Muscle layer of colon (tissue), 2 donors: ENCODE results near the gene SLC45A2.
"Not testable (repeated sequence)": the region's sequence is repeated elsewhere in the genome, so short reads cannot be mapped to it uniquely, and the experiment has no call there.

Experiments
- H3K27ac ChIP-seq: one replicate; pipeline ENCODE4 v1.7.0; 2013; ENCODE audit warnings: low read depth, mild to moderate bottlenecking, low read length, moderate library complexity
- H3K27me3 ChIP-seq, 2 donors: one replicate each; pipeline ENCODE4 v1.7.0; 2013; ENCODE audit warnings: low read length in 2 of 2, mild to moderate bottlenecking in 2 of 2; ENCODE audit not compliant: insufficient read depth in 2 of 2, control insufficient read depth in 1 of 2
- H3K36me3 ChIP-seq: one replicate; pipeline ENCODE4 v1.7.0; 2013; ENCODE audit warnings: mild to moderate bottlenecking, low read length; ENCODE audit not compliant: insufficient read depth
- H3K4me1 ChIP-seq: one replicate; pipeline ENCODE4 v1.7.0; 2013; ENCODE audit warnings: mild to moderate bottlenecking, low read length; ENCODE audit not compliant: insufficient read depth
- H3K4me3 ChIP-seq, 2 donors: one replicate each; pipeline ENCODE4 v1.7.0; 2013; ENCODE audit warnings: low read length in 2 of 2, low read depth in 1 of 2, mild to moderate bottlenecking in 1 of 2, moderate library complexity in 1 of 2
- H3K9ac ChIP-seq: one replicate; pipeline ENCODE4 v1.7.0; 2013; ENCODE audit warnings: low read length
- H3K9me3 ChIP-seq: one replicate; pipeline ENCODE4 v1.7.0; 2013; ENCODE audit warnings: mild to moderate bottlenecking, low read length
- donor health status: abdominal sarcoma.
- donor health status: Adenocarcinoma of cecum.

The SLC45A2 gene

GRCh38 chr5:33964132-33964700 lies 20.3 kb downstream of the SLC45A2 start:
- Histone ChIP-seq H3K27ac (no peak overlapping the region), H3K9me3 (no peaks in the 10 kb centered on the region), H3K27me3 (no peaks in the 10 kb centered on the region), H3K36me3 (no peaks in the 10 kb centered on the region), H3K9ac (no peak overlapping the region), H3K4me3 (no peak overlapping the region), H3K4me1 (no peaks in the 10 kb centered on the region)

DNA sequence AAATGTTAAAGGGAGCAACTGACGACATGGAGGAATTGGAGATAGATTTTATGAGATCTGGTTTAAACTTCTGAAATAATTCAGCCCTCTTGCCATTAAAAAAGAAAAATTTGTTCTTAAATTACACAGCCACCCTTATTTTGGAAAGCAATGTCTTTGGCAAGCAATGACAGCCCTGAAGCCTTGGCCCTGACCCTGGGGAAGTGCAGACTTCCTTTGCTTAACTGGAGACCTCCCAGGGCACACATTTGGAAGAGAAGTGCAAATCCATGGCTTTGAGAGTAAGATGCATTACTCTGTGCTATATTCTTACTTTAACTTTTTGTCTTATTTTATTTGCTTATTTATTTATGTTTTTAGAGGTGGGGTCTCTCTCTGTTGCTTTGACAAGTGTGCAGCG lies 26.3 kb downstream of the SLC45A2 start:
- Histone ChIP-seq H3K9ac (no peak overlapping the region), H3K27me3 (no peaks in the 10 kb centered on the region), H3K36me3 (no peaks in the 10 kb centered on the region), H3K27ac (no peak overlapping the region), H3K4me3 (no peak overlapping the region), H3K4me1 (no peaks in the 10 kb centered on the region), H3K9me3 (no peaks in the 10 kb centered on the region)

DNA sequence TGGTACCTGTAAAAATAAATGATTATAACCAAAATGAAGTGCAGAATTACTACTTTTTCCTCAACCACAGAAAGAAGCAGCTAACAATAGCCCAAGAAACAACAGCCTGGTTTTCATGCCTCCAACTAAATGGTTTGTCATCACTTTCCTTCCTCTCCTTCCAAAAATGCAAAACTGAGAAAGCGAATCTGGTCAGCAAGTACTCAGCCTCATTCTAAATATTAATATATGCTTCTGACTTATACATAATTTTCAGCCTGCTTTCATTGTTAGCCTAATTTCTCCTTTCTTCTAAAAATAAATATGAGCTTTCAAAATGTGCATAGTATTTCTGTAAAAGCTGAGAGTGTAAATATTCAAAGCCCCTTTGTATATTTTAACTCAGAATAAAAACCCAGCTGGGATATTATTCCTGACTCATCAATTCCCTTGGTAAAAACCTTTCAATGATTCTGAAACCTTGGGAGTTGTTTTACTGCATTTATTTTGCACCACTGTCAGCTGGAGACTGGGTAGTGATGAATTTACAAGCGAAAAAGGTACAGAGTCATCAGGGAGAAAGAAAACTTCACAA lies 26.8 kb downstream of the SLC45A2 start:
- H3K9ac ChIP-seq: no peak overlapping the region
- H3K4me3 ChIP-seq: no peak overlapping the region
- H3K4me1 ChIP-seq: no peaks in the 10 kb centered on the region
- no peaks in the 10 kb centered on the region for H3K9me3 ChIP-seq
- H3K27ac ChIP-seq: no peak overlapping the region
- no peaks in the 10 kb centered on the region for H3K27me3 ChIP-seq
- H3K36me3 ChIP-seq: no peaks in the 10 kb centered on the region

- not testable (repeated sequence) for H3K4me3 ChIP-seq, H3K36me3 ChIP-seq, H3K9me3 ChIP-seq
Measured at GRCh38 chr5:33952175-33952574, 32.3 kb downstream of the SLC45A2 start.

DNA sequence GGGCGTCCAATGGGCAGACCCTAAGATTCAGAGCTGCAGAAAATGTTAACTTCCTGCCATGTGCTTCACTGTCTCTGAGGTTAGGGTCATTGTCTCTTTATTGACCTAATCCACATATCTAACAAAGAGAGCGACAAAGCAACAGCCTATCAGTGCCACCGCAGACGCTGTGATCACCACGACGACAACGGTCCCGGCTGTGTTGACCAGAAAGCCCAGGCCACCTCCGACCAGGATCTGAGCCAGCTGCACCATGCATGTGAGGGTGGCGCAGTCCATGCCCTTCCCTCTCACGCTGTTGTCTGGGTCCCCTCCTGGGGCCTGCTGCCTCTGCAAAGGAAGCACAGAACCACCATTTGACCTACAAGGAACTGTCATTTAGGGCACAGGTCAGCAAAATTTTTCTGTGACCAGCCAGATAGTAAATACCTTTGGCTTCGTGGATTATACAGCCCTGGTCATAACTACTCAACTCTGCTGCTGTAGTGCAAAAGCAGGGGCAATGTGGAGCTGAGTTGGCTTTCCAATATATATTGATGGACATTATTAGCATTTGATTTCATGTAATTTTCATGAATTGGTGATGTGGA lies 39.9 kb downstream of the SLC45A2 start:
- H3K27me3 ChIP-seq: peaks cover 7 to 15% of the 10 kb centered on the region in 2 donors
- H3K27ac ChIP-seq: no peak overlapping the region
- no peaks in the 10 kb centered on the region for H3K4me1 ChIP-seq
- no peak overlapping the region for H3K9ac ChIP-seq
- H3K4me3 ChIP-seq: no peak overlapping the region
- no peaks in the 10 kb centered on the region for H3K36me3 ChIP-seq
- H3K9me3 ChIP-seq: no peaks in the 10 kb centered on the region

More at GRCh38 chr5:33952175-33952574, 32.3 kb downstream of the SLC45A2 start:
- not testable (repeated sequence) for H3K9ac ChIP-seq, H3K4me1 ChIP-seq, H3K27me3 ChIP-seq, H3K27ac ChIP-seq

DNA sequence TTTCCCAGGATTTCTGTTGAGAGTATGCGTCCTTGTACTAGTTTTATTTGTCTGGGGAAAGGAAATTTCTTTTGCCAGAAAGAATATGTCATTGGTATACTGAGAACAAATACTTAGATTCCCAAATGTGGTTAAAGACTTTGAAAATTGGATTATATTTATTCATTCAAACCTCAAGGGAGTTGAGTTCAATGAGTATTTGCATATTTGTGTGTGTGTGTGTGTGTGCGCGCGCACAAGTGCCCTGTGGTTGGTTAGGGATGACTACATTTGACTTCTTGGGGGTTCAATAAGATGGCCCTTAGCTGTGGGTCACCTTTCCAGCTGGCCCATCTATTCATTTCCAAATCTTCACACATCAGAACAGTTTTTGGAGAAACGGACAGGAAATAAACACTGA lies 43.4 kb downstream of the SLC45A2 start:
- Histone ChIP-seq H3K9ac (no peak overlapping the region), H3K27me3 (peaks cover 36 to 44% of the 10 kb centered on the region in 2 donors)

DNA sequence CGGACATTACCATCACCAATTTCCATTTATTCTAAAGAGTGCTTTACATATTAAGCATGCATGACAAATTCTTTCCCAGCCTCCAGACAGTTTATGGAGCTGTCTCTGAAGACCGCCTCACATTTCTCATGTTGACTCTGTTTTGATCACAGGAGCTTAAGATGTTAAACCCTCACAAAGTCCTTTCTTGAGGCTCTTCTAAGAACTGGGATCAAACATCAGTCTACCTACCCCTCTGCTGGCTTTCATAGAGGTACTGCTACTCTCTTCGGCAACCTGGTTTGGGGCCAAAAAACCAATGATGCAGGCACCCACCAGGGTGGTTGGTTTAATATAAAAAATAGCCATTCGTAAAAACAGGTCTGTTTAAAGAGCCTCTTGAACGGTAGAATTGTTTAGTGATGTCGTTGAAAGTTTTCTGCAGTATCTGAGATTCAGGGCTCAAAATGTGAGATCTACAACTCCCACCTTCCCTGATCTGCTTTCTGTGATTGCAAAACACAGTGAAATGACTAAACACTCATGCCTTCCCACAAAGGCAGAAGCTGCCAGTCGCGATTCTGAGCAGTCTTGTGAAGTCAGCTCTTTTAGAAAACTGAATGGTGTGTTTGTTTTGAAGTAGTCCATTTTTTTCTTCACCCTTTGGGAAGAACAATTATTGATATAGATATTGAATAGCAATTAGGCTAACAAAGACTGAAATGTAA lies 44.8 kb downstream of the SLC45A2 start:
- no peaks in the 10 kb centered on the region for H3K9me3 ChIP-seq
- no peaks in the 10 kb centered on the region for H3K36me3 ChIP-seq
- H3K4me1 ChIP-seq: no peaks in the 10 kb centered on the region
- no peak overlapping the region for H3K9ac ChIP-seq
- H3K27me3 ChIP-seq: peaks cover 36 to 52% of the 10 kb centered on the region in 2 donors
- H3K4me3 ChIP-seq: no peak overlapping the region
- H3K27ac ChIP-seq: no peak overlapping the region

More for the DNA sequence above, 43.4 kb downstream of the SLC45A2 start:
- H3K9me3 ChIP-seq: no peaks in the 10 kb centered on the region
- no peak overlapping the region for H3K4me3 ChIP-seq
- no peaks in the 10 kb centered on the region for H3K4me1 ChIP-seq
- H3K36me3 ChIP-seq: no peaks in the 10 kb centered on the region
- H3K27ac ChIP-seq: no peak overlapping the region

GRCh38 chr5:33938881-33939280 lies 45.6 kb downstream of the SLC45A2 start:
- no peak overlapping the region for H3K27ac ChIP-seq
- peaks cover 36 to 52% of the 10 kb centered on the region in 2 donors for H3K27me3 ChIP-seq
- no peak overlapping the region for H3K4me3 ChIP-seq
- H3K4me1 ChIP-seq: no peaks in the 10 kb centered on the region
- no peaks in the 10 kb centered on the region for H3K9me3 ChIP-seq
- H3K36me3 ChIP-seq: no peaks in the 10 kb centered on the region
- no peak overlapping the region for H3K9ac ChIP-seq

- Histone ChIP-seq H3K4me3 (no peak overlapping the region), H3K27ac (no peak overlapping the region), H3K36me3 (no peaks in the 10 kb centered on the region), H3K27me3 (peaks cover 36 to 52% of the 10 kb centered on the region in 2 donors), H3K9me3 (no peaks in the 10 kb centered on the region), H3K4me1 (no peaks in the 10 kb centered on the region), H3K9ac (no peak overlapping the region)
Measured at GRCh38 chr5:33938507-33938796, 46.0 kb downstream of the SLC45A2 start.

DNA sequence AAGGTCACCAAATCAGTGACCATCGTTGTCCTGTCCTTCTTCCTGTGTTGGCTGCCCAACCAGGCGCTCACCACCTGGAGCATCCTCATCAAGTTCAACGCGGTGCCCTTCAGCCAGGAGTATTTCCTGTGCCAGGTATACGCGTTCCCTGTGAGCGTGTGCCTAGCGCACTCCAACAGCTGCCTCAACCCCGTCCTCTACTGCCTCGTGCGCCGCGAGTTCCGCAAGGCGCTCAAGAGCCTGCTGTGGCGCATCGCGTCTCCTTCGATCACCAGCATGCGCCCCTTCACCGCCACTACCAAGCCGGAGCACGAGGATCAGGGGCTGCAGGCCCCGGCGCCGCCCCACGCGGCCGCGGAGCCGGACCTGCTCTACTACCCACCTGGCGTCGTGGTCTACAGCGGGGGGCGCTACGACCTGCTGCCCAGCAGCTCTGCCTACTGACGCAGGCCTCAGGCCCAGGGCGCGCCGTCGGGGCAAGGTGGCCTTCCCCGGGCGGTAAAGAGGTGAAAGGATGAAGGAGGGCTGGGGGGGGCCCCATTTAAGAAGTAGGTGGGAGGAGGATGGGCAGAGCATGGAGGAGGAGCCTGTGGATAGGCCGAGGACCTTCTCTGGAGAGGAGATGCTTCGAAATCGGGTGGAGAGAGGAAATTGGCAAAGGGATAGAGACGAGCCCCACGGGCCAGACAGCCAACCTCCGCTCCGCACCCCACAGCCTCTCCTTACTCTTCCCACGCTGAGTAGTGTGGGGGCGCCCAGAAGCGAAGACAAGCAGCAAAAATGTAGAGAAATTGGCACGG lies 46.6 kb downstream of the SLC45A2 start:
- peaks cover 36 to 52% of the 10 kb centered on the region in 2 donors for H3K27me3 ChIP-seq
- H3K4me3 ChIP-seq: no peak overlapping the region
- H3K36me3 ChIP-seq: no peaks in the 10 kb centered on the region

DNA sequence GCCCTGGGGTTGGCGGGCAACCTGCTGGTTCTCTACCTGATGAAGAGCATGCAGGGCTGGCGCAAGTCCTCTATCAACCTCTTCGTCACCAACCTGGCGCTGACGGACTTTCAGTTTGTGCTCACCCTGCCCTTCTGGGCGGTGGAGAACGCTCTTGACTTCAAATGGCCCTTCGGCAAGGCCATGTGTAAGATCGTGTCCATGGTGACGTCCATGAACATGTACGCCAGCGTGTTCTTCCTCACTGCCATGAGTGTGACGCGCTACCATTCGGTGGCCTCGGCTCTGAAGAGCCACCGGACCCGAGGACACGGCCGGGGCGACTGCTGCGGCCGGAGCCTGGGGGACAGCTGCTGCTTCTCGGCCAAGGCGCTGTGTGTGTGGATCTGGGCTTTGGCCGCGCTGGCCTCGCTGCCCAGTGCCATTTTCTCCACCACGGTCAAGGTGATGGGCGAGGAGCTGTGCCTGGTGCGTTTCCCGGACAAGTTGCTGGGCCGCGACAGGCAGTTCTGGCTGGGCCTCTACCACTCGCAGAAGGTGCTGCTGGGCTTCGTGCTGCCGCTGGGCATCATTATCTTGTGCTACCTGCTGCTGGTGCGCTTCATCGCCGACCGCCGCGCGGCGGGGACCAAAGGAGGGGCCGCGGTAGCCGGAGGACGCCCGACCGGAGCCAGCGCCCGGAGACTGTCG lies 47.3 kb downstream of the SLC45A2 start:
- Histone ChIP-seq H3K27ac (no peak overlapping the region), H3K4me3 (peak overlapping the region in 1 of 2 donors; percentile 59), H3K36me3 (no peaks in the 10 kb centered on the region), H3K9me3 (no peaks in the 10 kb centered on the region), H3K9ac (no peak overlapping the region), H3K27me3 (peaks cover 36 to 52% of the 10 kb centered on the region in 2 donors), H3K4me1 (no peaks in the 10 kb centered on the region)

More for the DNA sequence above, 46.6 kb downstream of the SLC45A2 start:
- H3K27ac ChIP-seq: no peak overlapping the region
- H3K4me1 ChIP-seq: no peaks in the 10 kb centered on the region
- H3K9ac ChIP-seq: no peak overlapping the region
- H3K9me3 ChIP-seq: no peaks in the 10 kb centered on the region
